Nucleus accumbens (tissue), 56 donors: ENCODE measurements around the gene HPS1.
A peak's percentile ranks its signal among the peaks of the same experiment; 100 is the strongest.

Experiments
- DNase-seq, 56 donors: peaks; one replicate each; lab custom pipeline; 2025; lab: John Stamatoyannopoulos, UW

Gene HPS1

GRCh38 chr10:98446661-98447221 is at the start of gene HPS1:
HPS1 (minus strand) TSS chr10:98446935; CDS start chr10:98443240, 3,695 bp downstream.
- peak in 53 of 56 donors; percentile 26 to 85 (median 66) for DNase-seq

- DNase-seq = no peak
These were observed 46.0 kb upstream of the HPS1 start for GRCh38 chr10:98492763-98493162.

- DNase-seq = no peak
These were observed 43.1 kb upstream of the HPS1 start for GRCh38 chr10:98489561-98490481.

GRCh38 chr10:98488669-98489430 is 42.1 kb upstream of the HPS1 start:
- DNase-seq = no peak

- DNase-seq = no peak
These were observed 40.9 kb upstream of the HPS1 start for GRCh38 chr10:98487649-98488048.

- no peak for DNase-seq
These were observed 39.7 kb upstream of the HPS1 start for GRCh38 chr10:98486421-98486820.

- DNase-seq = no peak
These were observed 39.2 kb upstream of the HPS1 start for GRCh38 chr10:98485959-98486358.

GRCh38 chr10:98483658-98484057 is 36.9 kb upstream of the HPS1 start:
- DNase-seq = no peak

GRCh38 chr10:98482096-98482495 is 35.4 kb upstream of the HPS1 start:
- no peak for DNase-seq

- DNase-seq = no peak
These were observed 34.7 kb upstream of the HPS1 start for GRCh38 chr10:98481404-98481945.

GRCh38 chr10:98478430-98479222 is 31.9 kb upstream of the HPS1 start:
- no peak for DNase-seq

GRCh38 chr10:98477861-98478260 is 31.1 kb upstream of the HPS1 start:
- DNase-seq = no peak

GRCh38 chr10:98474628-98475027 is 27.9 kb upstream of the HPS1 start:
- no peak for DNase-seq

GRCh38 chr10:98472196-98472595 is 25.5 kb upstream of the HPS1 start:
- DNase-seq = no peak

GRCh38 chr10:98470850-98471249 is 24.1 kb upstream of the HPS1 start:
- DNase-seq = no peak

GRCh38 chr10:98469001-98469931 is 22.5 kb upstream of the HPS1 start:
- no peak for DNase-seq

- peak in 54 of 56 donors; percentile 9 to 86 (median 52) for DNase-seq
These were observed 21.0 kb upstream of the HPS1 start for GRCh38 chr10:98467506-98468318.

- no peak for DNase-seq
These were observed 20.2 kb upstream of the HPS1 start for GRCh38 chr10:98466861-98467505.
